ENCODE data around the gene RNF141. TPM values are rescaled to one million over a fixed set of nuclear protein-coding genes. Genes with fewer than 3 reads are reported as not detected.

Gene RNF141
- total and polyA plus RNA-seq, 2 experiments from 2014 or later, result 35.9 to 46.9 TPM

- Histone ChIP-seq H3F3A (ENCODE audit: insufficient read depth) (0 out of 2 replicates have a peak, but pooled peaks cover 5% of the 10 kb centered on the region), H3K79me2 (ENCODE audit: insufficient read depth) (peaks cover 63% of the 10 kb centered on the region), H3K9ac (peak overlapping the region; percentile 11; the same call in 1 of the 2 replicates), H3K4me1 (ENCODE audit: insufficient read depth) (peaks cover 21% of the 10 kb centered on the region), H3K4me3 (peak overlapping the region; percentile 18), H3K27ac (0 out of 2 replicates have a peak overlapping the region, but pooled peaks have one; percentile 0), H2AFZ (no peak overlapping the region), H3K36me3 (ENCODE audit: low read depth) (0 out of 2 replicates have a peak, but pooled peaks cover 1% of the 10 kb centered on the region), H4K20me1 (ENCODE audit: insufficient read depth) (no peaks in the 10 kb centered on the region; the same call in 1 of the 2 replicates), H3K4me2 (ENCODE audit: unreplicated experiment) (peak overlapping the region; percentile 41), H3K9me3 (ENCODE audit: low read depth) (no peaks in the 10 kb centered on the region), H3K27me3 (replicated peaks; ENCODE audit: insufficient read depth) (no peaks in the 10 kb centered on the region), H3K9me2 (ENCODE audit: insufficient read depth) (no peaks in the 10 kb centered on the region)
- TF ChIP-seq EZH2 (IDR thresholded peaks at IDR 0.05; ENCODE audit: insufficient read depth, poor library complexity, severe bottlenecking) (no peak), EZH2phosphoT487 (IDR thresholded peaks at IDR 0.05; ENCODE audit: insufficient read depth, low read depth) (no peak)
- 29 to 48% methylated on average over 1 of the region's 1 CpG for WGBS, 2 experiments (ENCODE audit: low coverage in 1 of 2, low lambda C conversion rate in 2 of 2, missing lambda C conversion rate in 2 of 2)
- in situ Hi-C loops (cut with MboI), result no loop called here
- DNase-seq, result peak; percentile 25
These were observed 2.1 kb downstream of the RNF141 start for GRCh38 chr11:10538924-10539323.

DNA sequence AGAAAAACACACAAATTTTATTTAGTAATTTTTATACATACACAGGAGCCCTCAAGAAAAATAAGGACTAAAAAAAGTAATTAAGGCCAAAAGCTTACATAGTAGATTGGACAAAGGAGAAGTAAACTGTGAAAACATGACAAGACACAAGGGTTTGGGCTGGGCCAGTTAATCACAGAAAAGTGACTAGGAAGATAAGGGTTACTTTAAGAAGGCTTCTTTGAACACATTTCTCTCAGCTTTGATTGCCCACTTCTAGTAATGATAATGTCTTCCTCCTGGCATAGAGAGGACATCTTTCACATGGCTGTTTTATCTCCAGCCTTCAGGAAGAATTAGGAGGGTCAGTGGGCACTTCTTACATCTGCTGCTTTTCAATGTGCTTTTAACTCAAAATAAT is 3.4 kb downstream of the RNF141 start:
- Histone ChIP-seq H3K9ac (no peak overlapping the region), H4K20me1 (ENCODE audit: insufficient read depth) (no peaks in the 10 kb centered on the region; the same call in 1 of the 2 replicates), H3K9me2 (ENCODE audit: insufficient read depth) (no peaks in the 10 kb centered on the region), H3F3A (ENCODE audit: insufficient read depth) (0 out of 2 replicates have a peak, but pooled peaks cover 5% of the 10 kb centered on the region), H3K4me2 (ENCODE audit: unreplicated experiment) (no peak overlapping the region), H2AFZ (no peak overlapping the region), H3K27me3 (replicated peaks; ENCODE audit: insufficient read depth) (no peaks in the 10 kb centered on the region), H3K4me1 (ENCODE audit: insufficient read depth) (peaks cover 21% of the 10 kb centered on the region), H3K4me3 (no peak overlapping the region), H3K36me3 (ENCODE audit: low read depth) (0 out of 2 replicates have a peak, but pooled peaks cover 12% of the 10 kb centered on the region), H3K9me3 (ENCODE audit: low read depth) (no peaks in the 10 kb centered on the region), H3K27ac (no peak overlapping the region), H3K79me2 (ENCODE audit: insufficient read depth) (peaks cover 63% of the 10 kb centered on the region)
- no peak for DNase-seq
- in situ Hi-C loops (cut with MboI), result no loop called here
- no peak for TF ChIP-seq EZH2phosphoT487 (IDR thresholded peaks at IDR 0.05; ENCODE audit: insufficient read depth, low read depth)
- no peak for TF ChIP-seq EZH2 (IDR thresholded peaks at IDR 0.05; ENCODE audit: insufficient read depth, poor library complexity, severe bottlenecking)

DNA sequence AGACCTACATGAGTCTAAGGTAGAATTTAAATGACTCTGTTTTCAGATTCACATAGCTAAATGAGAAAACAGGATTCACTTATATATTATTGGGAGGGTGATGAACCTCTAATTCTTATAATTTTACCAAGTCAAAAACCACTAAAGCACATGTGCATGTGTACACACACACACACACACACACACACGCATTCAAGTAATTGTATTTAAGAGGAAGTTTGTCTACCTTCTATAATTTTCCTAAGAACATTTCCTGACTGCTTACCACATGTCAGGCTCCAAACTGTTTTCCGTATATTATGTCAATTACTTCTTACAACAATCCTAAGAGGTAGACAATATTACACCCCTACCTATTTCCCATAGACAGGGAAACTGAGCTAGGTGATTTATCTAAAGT is 6.7 kb downstream of the RNF141 start:
- no peak overlapping the region for H2AFZ ChIP-seq
- WGBS, 2 experiments (ENCODE audit: low coverage in 1 of 2, low lambda C conversion rate in 2 of 2, missing lambda C conversion rate in 2 of 2), result 93 to 95% methylated on average over 2 of the region's 2 CpGs
- no peaks in the 10 kb centered on the region for H3K9me3 ChIP-seq (ENCODE audit: low read depth)
- TF ChIP-seq EZH2phosphoT487 (IDR thresholded peaks at IDR 0.05; ENCODE audit: insufficient read depth, low read depth) (no peak), EZH2 (IDR thresholded peaks at IDR 0.05; ENCODE audit: insufficient read depth, poor library complexity, severe bottlenecking) (no peak)
- H3K4me2 ChIP-seq (ENCODE audit: unreplicated experiment), result no peak overlapping the region
- no peaks in the 10 kb centered on the region for H3K9me2 ChIP-seq (ENCODE audit: insufficient read depth)
- H3K79me2 ChIP-seq (ENCODE audit: insufficient read depth), result peaks cover 50% of the 10 kb centered on the region
- H3K4me3 ChIP-seq, result no peak overlapping the region
- DNase-seq, result no peak
- in situ Hi-C loops (cut with MboI), result no loop called here
- no peaks in the 10 kb centered on the region for H3K27me3 ChIP-seq (replicated peaks; ENCODE audit: insufficient read depth)
- peaks cover 27% of the 10 kb centered on the region; the same call in 1 of the 2 replicates for H3K36me3 ChIP-seq (ENCODE audit: low read depth)
- H4K20me1 ChIP-seq (ENCODE audit: insufficient read depth), result no peaks in the 10 kb centered on the region; the same call in 1 of the 2 replicates
- H3K9ac ChIP-seq, result no peak overlapping the region
- peaks cover 11% of the 10 kb centered on the region for H3F3A ChIP-seq (ENCODE audit: insufficient read depth)
- H3K4me1 ChIP-seq (ENCODE audit: insufficient read depth), result peaks cover 22% of the 10 kb centered on the region
- H3K27ac ChIP-seq, result no peak overlapping the region

DNA sequence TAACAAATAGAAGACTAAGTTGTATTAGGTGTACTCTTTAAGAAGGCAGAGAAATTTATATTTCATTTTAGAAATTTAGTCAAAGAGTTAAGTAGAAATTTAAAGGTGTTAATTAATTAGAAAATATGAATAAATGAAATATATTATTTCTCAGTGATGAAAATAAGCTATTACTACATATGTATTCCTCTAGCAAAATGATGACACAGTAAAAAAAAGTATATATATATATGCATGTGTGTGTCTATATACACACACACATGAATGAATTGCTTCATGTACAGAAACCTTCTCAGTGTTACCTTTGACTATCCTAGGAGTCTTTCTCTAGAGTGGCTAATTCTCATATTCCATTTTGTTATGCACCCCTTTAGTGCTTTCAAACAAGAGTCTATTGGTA is 7.7 kb downstream of the RNF141 start:
- Histone ChIP-seq H3K79me2 (ENCODE audit: insufficient read depth) (peaks cover 41% of the 10 kb centered on the region), H2AFZ (no peak overlapping the region), H3K4me3 (no peak overlapping the region), H3K9me3 (ENCODE audit: low read depth) (no peaks in the 10 kb centered on the region), H3K4me1 (ENCODE audit: insufficient read depth) (peaks cover 22% of the 10 kb centered on the region), H3K9me2 (ENCODE audit: insufficient read depth) (no peaks in the 10 kb centered on the region), H3K9ac (no peak overlapping the region), H4K20me1 (ENCODE audit: insufficient read depth) (no peaks in the 10 kb centered on the region; the same call in 1 of the 2 replicates), H3F3A (ENCODE audit: insufficient read depth) (peaks cover 21% of the 10 kb centered on the region), H3K4me2 (ENCODE audit: unreplicated experiment) (no peak overlapping the region), H3K36me3 (ENCODE audit: low read depth) (peaks cover 33% of the 10 kb centered on the region; the same call in 1 of the 2 replicates), H3K27ac (no peak overlapping the region), H3K27me3 (replicated peaks; ENCODE audit: insufficient read depth) (no peaks in the 10 kb centered on the region)
- no peak for TF ChIP-seq EZH2phosphoT487 (IDR thresholded peaks at IDR 0.05; ENCODE audit: insufficient read depth, low read depth)
- TF ChIP-seq EZH2 (IDR thresholded peaks at IDR 0.05; ENCODE audit: insufficient read depth, poor library complexity, severe bottlenecking), result no peak
- in situ Hi-C loops (cut with MboI), result no loop called here
- no peak for DNase-seq

GRCh38 chr11:10532526-10532925 is 8.5 kb downstream of the RNF141 start:
- in situ Hi-C loops (cut with MboI), result no loop called here
- no peak overlapping the region for H3K9ac ChIP-seq
- TF ChIP-seq EZH2 (IDR thresholded peaks at IDR 0.05; ENCODE audit: insufficient read depth, poor library complexity, severe bottlenecking), result no peak
- no peak for TF ChIP-seq EZH2phosphoT487 (IDR thresholded peaks at IDR 0.05; ENCODE audit: insufficient read depth, low read depth)
- no peaks in the 10 kb centered on the region for H3K27me3 ChIP-seq (replicated peaks; ENCODE audit: insufficient read depth)
- H3F3A ChIP-seq (ENCODE audit: insufficient read depth), result peaks cover 26% of the 10 kb centered on the region
- peaks cover 33% of the 10 kb centered on the region; the same call in 1 of the 2 replicates for H3K36me3 ChIP-seq (ENCODE audit: low read depth)
- no peaks in the 10 kb centered on the region for H3K9me2 ChIP-seq (ENCODE audit: insufficient read depth)
- no peaks in the 10 kb centered on the region for H3K9me3 ChIP-seq (ENCODE audit: low read depth)
- H3K27ac ChIP-seq, result no peak overlapping the region
- H4K20me1 ChIP-seq (ENCODE audit: insufficient read depth), result no peaks in the 10 kb centered on the region
- no peak overlapping the region for H2AFZ ChIP-seq
- peaks cover 33% of the 10 kb centered on the region for H3K79me2 ChIP-seq (ENCODE audit: insufficient read depth)
- DNase-seq, result no peak
- no peak overlapping the region for H3K4me2 ChIP-seq (ENCODE audit: unreplicated experiment)
- H3K4me3 ChIP-seq, result no peak overlapping the region
- 95 to 100% methylated on average over 2 of the region's 2 CpGs for WGBS, 2 experiments (ENCODE audit: low coverage in 1 of 2, low lambda C conversion rate in 2 of 2, missing lambda C conversion rate in 2 of 2)
- peaks cover 29% of the 10 kb centered on the region for H3K4me1 ChIP-seq (ENCODE audit: insufficient read depth)

Measured in GM23248 (cell line).